DMS 273 (cell line): ENCODE measurements around the gene TAF1B.
A peak's percentile ranks its signal among the peaks of the same experiment; 100 is the strongest.

Experiments
- DNase-seq: peaks from one replicate; lab custom pipeline; 2025; ENCODE audit not compliant: unreplicated experiment; lab: John Stamatoyannopoulos, UW

TAF1B gene

GRCh38 chr2:9937968-9938367 is 94.7 kb downstream of the TAF1B start:
- no peak for DNase-seq

GRCh38 chr2:9939587-9940485 is 96.6 kb downstream of the TAF1B start:
- DNase-seq, result no peak

- DNase-seq, result no peak
Measured at GRCh38 chr2:9941196-9941995, 98.1 kb downstream of the TAF1B start.

GRCh38 chr2:9941996-9942390 is 98.7 kb downstream of the TAF1B start:
- DNase-seq, result no peak

- no peak for DNase-seq
Measured at GRCh38 chr2:9944330-9944758, 101.1 kb downstream of the TAF1B start.

GRCh38 chr2:9945596-9945995 is 102.3 kb downstream of the TAF1B start:
- DNase-seq, result peak; percentile 23

- DNase-seq, result no peak
Measured at GRCh38 chr2:9946076-9946475, 102.8 kb downstream of the TAF1B start.

GRCh38 chr2:9946818-9947217 is 103.5 kb downstream of the TAF1B start:
- no peak for DNase-seq

- no peak for DNase-seq
Measured at GRCh38 chr2:9948721-9949120, 105.4 kb downstream of the TAF1B start.

- DNase-seq, result no peak
Measured at GRCh38 chr2:9949239-9949991, 106.1 kb downstream of the TAF1B start.

- DNase-seq, result no peak
Measured at GRCh38 chr2:9949992-9950520, 106.8 kb downstream of the TAF1B start.

GRCh38 chr2:9950521-9951271 is 107.4 kb downstream of the TAF1B start:
- DNase-seq, result peak; percentile 84

- DNase-seq, result no peak
Measured at GRCh38 chr2:9951272-9951521, 107.9 kb downstream of the TAF1B start.

GRCh38 chr2:9951522-9952285 is 108.4 kb downstream of the TAF1B start, which contains the start of gene GRHL1:
TSS of gene GRHL1 (plus strand) at chr2:9951693. CDS start at chr2:9951834, 141 bp downstream.
- DNase-seq, result peak; percentile 98

GRCh38 chr2:9952286-9952737 is 109.0 kb downstream of the TAF1B start:
- no peak for DNase-seq

- DNase-seq, result no peak
Measured at GRCh38 chr2:9952856-9953503, 109.7 kb downstream of the TAF1B start.

- no peak for DNase-seq
Measured at GRCh38 chr2:9954136-9954535, 110.9 kb downstream of the TAF1B start.

GRCh38 chr2:9958057-9958456 is 114.8 kb downstream of the TAF1B start:
- DNase-seq, result no peak

GRCh38 chr2:9959262-9959661 is 116.0 kb downstream of the TAF1B start:
- no peak for DNase-seq
